Amniotic stem cell (primary cell): ENCODE data around the gene SLC22A1.

Experiments
- DNase-seq: peaks from one replicate; lab custom pipeline; 2025; lab: John Stamatoyannopoulos, UW

The SLC22A1 gene

GRCh38 chr6:160174681-160175080 is 53.1 kb downstream of the SLC22A1 start:
- no peak for DNase-seq

- DNase-seq: no peak
Observed at GRCh38 chr6:160177220-160177619, 55.6 kb downstream of the SLC22A1 start.

- no peak for DNase-seq
Observed at GRCh38 chr6:160178271-160178670, 56.7 kb downstream of the SLC22A1 start.

GRCh38 chr6:160180706-160181105 is 59.1 kb downstream of the SLC22A1 start:
- DNase-seq: no peak

- no peak for DNase-seq
Observed at GRCh38 chr6:160188773-160189172, 67.2 kb downstream of the SLC22A1 start.

GRCh38 chr6:160190081-160190480 is 68.5 kb downstream of the SLC22A1 start:
- no peak for DNase-seq

GRCh38 chr6:160190973-160191372 is 69.4 kb downstream of the SLC22A1 start:
- DNase-seq: no peak

GRCh38 chr6:160192840-160193239 is 71.2 kb downstream of the SLC22A1 start:
- no peak for DNase-seq

- DNase-seq: no peak
Observed at GRCh38 chr6:160194808-160195207, 73.2 kb downstream of the SLC22A1 start.

- DNase-seq: no peak
Observed at GRCh38 chr6:160197662-160198061, 76.0 kb downstream of the SLC22A1 start.

- DNase-seq: no peak
Observed at GRCh38 chr6:160198606-160199211, 77.1 kb downstream of the SLC22A1 start.

- no peak for DNase-seq
Observed at GRCh38 chr6:160201061-160201460, 79.4 kb downstream of the SLC22A1 start.

GRCh38 chr6:160202411-160202810 is 80.8 kb downstream of the SLC22A1 start:
- no peak for DNase-seq

- DNase-seq: no peak
Observed at GRCh38 chr6:160203076-160203475, 81.5 kb downstream of the SLC22A1 start.

- DNase-seq: no peak
Observed at GRCh38 chr6:160203522-160203921, 81.9 kb downstream of the SLC22A1 start.

- no peak for DNase-seq
Observed at GRCh38 chr6:160203953-160204352, 82.3 kb downstream of the SLC22A1 start.

- no peak for DNase-seq
Observed at GRCh38 chr6:160204710-160205109, 83.1 kb downstream of the SLC22A1 start.

GRCh38 chr6:160207618-160208017 is 86.0 kb downstream of the SLC22A1 start:
- no peak for DNase-seq
